Hepatic stellate cell (primary cell): ENCODE data around the gene CFL1.

ENCODE experiments used
- DNase-seq: peaks from one replicate; pipeline ENCODE4 v3.0.0; 2011; ENCODE audit warnings: low spot score

Gene CFL1

DNA sequence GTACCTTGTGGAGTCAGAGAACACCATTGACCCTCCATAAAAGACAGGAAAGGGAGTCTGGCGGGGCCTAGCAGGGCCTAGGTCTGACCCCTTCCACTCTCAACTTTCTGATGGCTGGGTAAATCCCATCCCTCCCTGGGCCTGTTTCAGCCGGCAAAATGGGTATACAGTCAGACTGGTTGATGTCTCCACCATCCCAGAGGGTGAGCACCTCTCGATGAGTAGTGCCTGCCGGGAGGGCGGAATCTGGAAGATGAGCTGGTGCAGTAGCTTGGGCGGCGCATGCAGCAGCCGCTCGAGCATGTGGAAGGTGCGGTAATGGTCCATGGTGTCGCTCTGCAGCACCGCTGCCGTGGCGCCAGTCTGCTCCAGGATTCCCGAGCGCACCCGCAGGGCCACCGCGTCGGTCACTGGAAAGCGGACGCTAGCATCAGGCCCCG, 29.8 kb upstream of the CFL1 start:
- DNase-seq: no peak

DNA sequence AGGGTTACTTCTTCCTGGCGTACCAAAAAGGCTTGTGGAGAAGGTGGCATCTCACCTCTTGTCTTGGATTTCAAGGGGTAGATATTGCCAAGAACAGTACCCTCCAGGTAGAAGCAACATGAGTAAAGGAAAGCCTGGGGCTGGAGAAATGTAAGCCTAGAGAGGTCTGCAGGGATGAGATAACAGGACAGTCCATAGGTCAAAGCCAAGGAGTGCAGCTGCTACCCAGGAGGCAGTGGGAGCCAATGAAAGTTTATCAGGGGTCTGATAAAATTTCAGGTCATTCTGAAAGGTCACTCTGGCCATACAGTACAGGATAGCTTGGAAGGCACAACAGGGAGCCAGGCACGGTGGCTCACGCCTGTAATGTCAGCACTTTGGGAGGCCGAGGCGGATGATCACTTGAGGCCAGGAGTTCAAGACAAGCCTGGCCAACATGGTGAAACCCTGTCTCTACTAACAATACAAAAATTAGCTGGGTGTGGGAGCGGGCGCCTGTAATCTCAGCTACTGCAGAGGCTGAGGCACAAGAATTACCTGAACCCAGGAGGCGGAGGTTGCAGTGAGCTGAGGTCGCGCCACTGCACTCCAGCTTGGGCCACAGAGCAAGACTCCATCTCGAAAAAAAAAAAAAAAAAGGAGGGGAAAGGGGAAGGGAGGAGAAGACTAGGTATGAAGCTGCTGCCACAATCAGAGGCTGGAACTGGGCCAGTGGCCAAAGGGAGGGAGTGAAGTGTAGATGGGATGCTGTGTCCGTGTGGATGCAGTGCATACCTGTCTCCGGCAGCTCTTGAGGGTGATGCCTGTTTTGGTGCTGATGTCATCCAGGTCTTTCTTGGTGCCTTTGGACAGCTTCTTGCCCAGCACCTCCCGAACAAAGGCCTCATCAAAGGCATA, 29.1 kb upstream of the CFL1 start:
- DNase-seq: no peak

DNA sequence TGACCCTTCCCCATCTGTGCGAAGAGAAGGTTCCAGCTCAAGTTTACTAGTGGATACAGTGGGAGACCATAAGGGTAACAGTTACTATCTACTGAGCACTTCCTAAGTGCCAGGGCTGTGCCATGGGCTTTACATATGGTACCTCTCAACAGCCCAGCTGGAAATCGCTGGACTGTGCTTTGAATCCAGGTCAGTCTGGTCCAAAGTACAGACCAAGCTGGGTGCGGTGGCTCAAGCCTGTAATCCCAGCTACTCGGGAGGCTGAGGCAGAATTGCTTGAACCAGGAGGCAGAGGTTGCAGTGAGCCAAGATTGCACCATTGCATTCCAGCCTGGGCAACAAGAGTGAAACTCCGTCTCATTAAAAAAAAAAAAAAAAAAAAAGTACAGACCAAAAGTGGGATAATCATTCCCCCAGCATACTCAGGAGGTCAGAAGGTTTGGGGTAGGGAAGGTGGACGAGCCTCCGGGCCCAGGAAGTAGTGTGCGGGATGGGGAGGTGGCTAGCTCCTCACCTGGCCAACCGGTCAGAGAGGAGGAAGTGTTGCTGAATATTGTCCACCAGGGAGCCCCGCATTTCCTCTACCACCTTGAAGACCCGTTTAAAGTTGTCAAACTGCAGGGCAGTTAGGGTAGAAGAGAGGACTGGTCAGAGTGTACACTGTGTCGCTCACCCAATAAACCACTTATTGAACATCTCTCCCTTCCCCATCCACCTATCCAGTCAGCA, 28.0 kb upstream of the CFL1 start:
- no peak for DNase-seq

DNA sequence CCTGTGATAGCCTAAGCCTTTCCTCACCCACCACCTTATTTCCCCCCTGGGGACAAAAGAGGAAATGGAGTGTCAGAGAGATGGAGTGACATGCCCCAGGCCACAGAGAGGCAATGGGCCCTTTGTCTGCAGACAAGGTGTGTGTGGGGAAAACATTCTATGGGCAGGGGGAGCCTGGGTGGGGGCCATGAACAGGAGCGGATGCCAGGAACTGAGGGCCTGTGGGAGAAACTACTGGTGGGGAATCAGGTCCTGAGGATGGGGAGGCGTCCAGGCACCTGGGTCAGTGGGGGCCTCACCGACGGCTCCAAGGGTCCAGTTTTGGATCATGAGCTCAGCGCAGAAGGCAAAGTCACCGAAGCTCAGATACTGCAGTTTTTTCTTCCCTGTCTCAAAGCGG, 27.3 kb upstream of the CFL1 start:
- no peak for DNase-seq

- peak; percentile 89 for DNase-seq
These were observed 26.7 kb upstream of the CFL1 start for GRCh38 chr11:65884716-65885092.

- DNase-seq: no peak
These were observed 26.1 kb upstream of the CFL1 start for GRCh38 chr11:65883786-65884715.

- DNase-seq: no peak
These were observed 25.2 kb upstream of the CFL1 start for GRCh38 chr11:65883058-65883761.

DNA sequence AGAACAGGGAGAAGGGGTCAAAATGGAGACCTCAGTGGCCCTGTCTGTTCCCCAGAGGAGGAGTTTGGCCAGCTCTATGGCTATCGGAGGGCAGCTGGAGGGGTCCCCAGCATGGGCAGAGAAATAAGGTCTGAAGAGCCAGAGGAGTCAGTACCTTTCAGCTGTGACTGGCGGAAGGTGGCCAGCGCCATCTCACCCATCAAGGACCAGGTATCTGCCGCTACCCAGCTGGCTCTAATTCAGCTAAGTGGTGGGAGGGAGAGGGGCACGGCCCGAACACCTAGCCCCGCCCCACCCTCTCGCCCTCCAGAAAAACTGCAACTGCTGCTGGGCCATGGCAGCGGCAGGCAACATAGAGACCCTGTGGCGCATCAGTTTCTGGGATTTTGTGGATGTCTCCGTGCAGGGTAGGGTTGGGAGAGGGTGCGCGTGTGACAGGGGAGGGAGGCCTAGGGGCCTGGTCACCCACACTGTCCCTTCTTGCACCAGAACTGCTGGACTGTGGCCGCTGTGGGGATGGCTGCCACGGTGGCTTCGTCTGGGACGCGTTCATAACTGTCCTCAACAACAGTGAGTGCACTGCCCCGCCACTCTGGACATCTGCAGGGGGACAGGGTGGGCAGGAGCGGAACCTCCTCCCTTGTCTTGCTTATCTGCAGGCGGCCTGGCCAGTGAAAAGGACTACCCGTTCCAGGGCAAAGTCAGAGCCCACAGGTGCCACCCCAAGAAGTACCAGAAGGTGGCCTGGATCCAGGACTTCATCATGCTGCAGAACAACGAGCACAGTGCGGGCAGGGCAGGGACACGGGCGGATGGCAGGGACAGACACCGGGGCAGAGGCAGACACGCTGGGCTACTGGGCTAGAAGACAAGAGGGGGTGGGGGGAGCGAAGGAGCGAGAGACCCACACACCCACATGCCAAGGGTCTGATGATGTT, 24.4 kb upstream of the CFL1 start:
- no peak for DNase-seq

GRCh38 chr11:65880844-65881421, 23.0 kb upstream of the CFL1 start:
- DNase-seq: no peak

DNA sequence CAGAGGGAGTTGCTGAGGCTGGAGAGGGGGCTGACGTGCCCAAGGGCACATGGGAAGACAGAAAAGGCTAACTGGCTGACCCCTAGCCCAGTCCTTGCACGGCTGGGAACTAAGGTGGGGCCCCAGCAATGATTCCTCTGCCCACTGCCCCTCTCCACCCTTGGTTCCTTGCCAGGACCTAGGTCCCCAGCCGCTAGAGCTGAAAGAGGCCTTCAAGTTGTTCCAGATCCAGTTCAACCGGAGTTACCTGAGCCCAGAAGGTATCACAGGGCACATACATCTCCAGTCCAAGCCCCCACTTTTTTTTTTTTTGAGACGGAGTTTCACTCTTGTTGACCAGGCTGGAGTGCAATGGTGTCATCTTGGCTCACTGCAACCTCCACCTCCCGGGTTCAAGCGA, 22.0 kb upstream of the CFL1 start:
- no peak for DNase-seq

GRCh38 chr11:65879617-65880016, 21.6 kb upstream of the CFL1 start, which contains the start of gene CTSW:
TSS of gene CTSW (plus strand) at chr11:65879837. CDS start at chr11:65879855, 18 bp downstream.
- DNase-seq: no peak

GRCh38 chr11:65873318-65874156, 15.6 kb upstream of the CFL1 start:
- DNase-seq: peak; percentile 93

DNA sequence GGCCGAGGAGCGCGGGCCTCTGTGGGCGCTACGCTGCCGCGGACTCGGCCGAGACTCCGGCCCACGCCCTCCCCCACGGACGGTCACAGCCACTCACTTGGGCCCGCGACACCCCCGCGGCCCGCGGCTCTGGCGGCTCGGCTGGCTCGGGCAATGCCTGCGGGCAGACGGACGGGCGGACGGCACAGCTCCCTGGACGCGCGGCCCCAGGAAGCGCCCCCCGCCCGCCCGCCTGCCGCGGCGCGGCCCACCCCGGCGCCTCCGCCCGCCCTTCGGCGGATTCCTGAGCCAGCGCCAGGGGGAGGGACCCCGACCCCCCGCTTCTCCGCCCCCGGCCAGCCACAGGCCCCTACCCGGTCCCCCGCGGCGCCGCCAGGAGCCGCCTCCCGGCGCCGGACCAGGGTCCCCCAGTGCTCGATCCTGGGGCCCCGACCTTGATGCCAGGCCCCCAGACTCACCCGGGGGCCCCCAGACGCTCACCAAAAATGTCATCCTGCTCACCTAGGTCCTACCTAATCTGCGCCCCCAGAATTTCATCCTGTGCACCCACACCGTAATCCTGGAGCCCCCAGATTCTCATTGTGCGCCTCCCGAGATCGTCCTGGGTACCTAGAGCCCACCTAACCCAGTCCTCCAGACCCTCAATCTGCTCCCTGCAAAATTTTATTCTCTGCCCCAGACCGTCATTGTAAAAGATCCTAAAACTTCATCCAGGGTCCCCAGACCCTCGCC, 14.8 kb upstream of the CFL1 start, which contains the start of gene EFEMP2:
EFEMP2 (minus strand) TSS at position 215 of the 732 bp plus-strand sequence. CDS start 446 bp downstream, outside the sequence.
- no peak for DNase-seq

DNA sequence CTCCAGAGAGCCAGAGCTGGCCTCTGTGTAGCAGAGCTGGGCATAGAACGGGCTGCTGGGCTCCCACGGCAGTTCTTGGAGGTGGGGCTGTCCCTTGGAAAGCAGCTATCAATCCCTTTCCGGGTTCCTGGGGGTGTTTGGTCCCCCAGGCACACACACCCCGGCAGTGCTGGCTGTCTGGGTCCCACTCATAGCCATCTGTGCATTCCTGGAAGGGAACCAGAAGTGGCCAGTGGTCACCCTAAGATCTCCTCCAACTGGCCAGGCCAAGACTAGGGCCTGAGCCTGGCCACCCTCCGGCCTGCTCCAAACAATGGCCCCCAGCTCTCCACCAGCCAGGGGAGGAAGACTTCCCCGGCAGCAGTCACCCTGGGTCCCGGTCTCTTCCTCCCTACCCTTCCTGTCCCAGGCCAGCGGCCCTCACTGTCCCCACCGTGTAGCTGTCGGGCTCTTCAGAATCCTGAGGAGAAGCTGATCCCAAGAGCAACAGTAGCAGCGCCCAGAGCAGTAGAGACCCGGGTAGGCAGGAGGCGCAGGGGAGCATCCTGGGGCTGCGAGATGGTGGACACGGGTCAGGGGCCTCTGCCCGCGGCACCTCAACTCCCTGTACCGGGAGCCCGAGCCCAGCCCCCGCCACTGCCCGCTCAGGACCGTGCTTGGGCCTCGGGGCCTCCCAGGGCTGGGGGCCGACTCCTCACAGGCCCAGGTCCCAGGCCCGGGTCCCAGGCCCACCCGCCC, 14.0 kb upstream of the CFL1 start:
- no peak for DNase-seq

DNA sequence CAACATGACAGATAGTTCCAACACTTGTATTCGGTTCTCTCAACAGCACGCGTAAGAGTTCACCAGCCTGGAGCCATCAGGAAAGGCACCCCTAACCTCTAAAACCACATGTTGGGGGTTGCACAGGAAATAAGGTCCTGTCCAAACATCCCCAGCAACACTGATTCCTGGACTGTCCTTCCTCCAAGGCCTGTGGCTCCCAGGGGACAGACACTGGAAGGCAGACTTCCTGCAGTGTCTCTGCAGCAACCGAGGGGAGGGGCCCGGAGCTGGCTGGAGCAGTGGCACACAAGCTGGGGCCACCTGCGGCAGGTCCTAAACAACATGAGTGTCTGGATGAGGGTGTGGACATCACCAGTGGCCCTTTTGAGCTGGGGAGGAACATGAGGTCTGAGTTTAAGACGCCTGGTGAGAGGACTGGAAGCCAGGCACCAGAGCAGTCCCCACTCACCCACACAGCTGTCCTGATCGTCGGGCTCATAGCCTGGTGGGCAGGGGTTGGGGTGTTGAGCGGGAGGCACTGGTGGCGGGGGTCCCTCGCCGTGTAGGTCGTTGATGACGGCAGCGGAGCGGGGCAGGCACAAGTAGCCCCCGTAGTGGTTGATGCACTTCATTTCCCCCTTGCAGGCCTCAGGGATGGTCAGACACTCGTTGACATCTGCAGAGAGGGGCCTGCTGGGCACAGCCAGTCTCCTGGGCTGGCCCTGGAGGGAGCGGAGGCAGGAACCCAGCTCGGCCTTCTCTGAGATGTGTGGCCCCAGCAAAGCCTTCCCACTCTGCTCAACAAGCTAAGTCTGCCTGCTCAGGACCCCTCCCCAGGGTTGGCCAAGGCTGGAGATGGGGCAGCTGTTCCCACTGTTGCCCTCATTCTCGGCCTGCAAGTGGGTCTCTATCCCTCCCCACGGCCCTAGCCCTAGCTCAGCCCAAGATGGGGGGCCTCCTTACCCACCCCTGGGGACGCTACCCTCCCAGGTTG, 13.0 kb upstream of the CFL1 start:
- DNase-seq: peak; percentile 87

DNA sequence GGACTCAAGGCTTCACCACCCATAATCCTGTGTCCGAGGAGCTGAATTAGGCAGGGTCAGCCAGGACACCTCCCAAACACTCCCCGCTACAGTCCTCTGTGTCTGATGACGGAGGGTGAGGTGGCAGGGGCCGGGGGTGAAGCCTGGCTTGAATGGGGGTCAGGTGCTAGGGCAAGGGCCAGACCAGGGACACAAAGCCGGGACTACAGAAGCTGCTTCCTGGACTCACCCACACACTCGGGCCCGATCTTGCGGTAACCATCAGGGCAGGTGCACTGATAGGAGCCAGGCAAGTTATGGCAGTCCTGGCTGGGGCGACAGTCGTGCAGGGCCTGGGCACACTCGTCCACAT, 12.3 kb upstream of the CFL1 start:
- DNase-seq: no peak
